NCI-H774 (cell line): Measurements from ENCODE around the gene AKT2.

Source experiments
- DNase-seq: peaks from one replicate; lab custom pipeline; 2025; lab: John Stamatoyannopoulos, UW

The AKT2 gene

GRCh38 chr19:40190891-40191835 is 94.0 kb downstream of the AKT2 start, which contains the start of gene MAP3K10:
Gene MAP3K10 (plus strand): TSS chr19:40191426. CDS start chr19:40192032, 606 bp downstream.
- DNase-seq = peak; percentile 44

GRCh38 chr19:40184273-40184672 is 100.9 kb downstream of the AKT2 start:
- DNase-seq = no peak
